Islet of Langerhans (tissue), 1 donor: ENCODE data around the gene IP6K1.
"Not testable (repeated sequence)": the region's sequence is repeated elsewhere in the genome, so short reads cannot be mapped to it uniquely, and the experiment has no call there.

Experiments
- FAIRE-seq: peaks from one replicate; lab custom pipeline; 2011; peaks lifted over from hg19 to GRCh38; lab: Jason Lieb, UNC

Gene IP6K1

GRCh38 chr3:49786357-49787181 is at the start of gene IP6K1:
Gene IP6K1 (minus strand): TSS chr3:49786542. CDS start chr3:49748040, 38,502 bp downstream.
- peak; percentile 76 for FAIRE-seq

DNA sequence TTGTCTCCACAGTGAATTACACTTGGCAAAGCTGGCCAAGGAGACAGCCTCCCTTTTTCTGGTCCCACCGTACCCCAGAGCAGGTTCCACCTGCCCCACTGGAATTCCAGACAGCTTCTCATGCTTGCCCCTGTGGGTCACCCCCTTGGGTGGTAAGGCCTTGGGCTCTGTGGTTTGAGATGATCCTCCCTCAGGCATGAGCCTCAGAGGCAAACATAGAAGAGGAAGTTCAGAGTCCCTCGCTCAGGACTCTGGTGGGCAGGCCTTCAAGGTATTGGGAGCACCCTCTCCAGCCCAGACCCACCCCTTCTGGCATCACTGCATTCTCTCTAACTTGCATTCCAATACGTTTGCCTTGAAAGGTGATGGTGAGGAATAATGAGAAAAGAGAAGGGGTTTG is 45.0 kb upstream of the IP6K1 start:
- FAIRE-seq, result no peak

GRCh38 chr3:49826016-49826415 is 39.7 kb upstream of the IP6K1 start:
- FAIRE-seq, result no peak

- not testable (repeated sequence) for FAIRE-seq
Measured at GRCh38 chr3:49823131-49823530, 36.8 kb upstream of the IP6K1 start.

DNA sequence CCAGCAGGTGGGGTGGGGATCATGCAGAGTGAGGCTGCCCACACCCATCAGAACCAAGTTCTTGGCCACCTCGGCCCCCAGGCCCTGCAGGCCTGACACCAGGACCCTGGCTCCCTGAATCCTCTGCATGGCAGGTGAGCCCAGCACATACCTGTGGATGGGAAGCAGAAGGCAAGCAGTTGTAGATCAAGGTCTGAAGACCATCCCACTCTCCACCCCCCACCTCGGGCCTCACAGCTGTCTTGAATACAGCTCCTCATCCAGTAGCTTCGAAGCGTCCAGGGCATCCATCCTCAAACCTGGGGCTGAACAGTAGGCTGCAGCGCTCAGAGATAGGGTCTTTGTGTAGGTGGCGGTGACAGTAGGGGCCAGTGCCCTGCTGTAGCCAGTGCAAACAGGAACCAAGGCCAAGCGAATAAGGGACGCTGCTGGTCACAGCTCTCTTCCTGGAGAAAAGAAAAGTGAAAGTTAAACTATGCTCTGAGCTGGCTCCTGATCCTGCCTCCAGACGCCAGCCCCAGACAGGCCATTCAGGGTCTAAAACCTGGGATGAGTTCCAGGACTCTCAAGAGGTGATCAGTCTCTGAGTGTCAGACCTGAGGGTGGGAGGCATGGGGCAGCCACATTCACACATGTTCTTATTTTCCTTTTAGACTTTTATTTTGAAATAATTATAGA is 27.3 kb upstream of the IP6K1 start, which contains the start of gene UBA7:
TSS of gene UBA7 (minus strand) at position 457 of the 678 bp plus-strand sequence. CDS start at position 291, 166 bp downstream.
- no peak for FAIRE-seq

- FAIRE-seq, result no peak
Measured at GRCh38 chr3:49812916-49813496, 26.7 kb upstream of the IP6K1 start.

DNA sequence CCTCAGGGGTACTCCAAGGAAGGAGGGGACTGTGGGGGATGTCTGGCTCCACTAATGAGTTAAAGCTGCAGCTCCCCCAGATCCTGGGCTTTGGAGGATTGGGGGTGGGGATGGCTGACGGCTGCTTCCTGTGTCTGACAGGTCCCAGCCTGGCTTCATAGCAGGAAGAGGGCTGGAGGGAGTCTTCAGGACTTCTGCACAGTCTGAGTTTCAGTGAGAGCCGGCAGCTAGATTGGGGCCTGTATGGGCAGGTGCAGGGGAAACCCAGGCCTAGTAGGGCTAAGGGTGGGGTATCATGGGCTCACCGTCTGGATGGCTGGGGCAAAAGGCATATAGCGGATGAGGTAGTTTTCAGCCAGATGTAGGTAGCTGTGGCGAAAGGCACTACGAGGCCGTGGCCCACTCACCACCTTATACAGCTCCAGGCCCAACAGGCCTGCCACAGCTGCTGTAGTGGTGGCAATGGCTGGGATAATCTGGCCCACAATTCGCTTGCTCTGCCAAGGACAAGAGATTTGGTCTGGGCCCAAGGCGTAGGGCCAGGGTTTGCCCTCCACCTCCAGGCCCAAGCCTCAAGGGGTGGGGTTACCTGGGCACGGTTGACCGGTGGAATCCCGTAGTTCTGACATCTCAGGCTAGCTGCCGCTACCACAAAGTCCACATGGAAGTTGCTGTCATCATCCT is 21.2 kb upstream of the IP6K1 start:
- FAIRE-seq, result no peak

DNA sequence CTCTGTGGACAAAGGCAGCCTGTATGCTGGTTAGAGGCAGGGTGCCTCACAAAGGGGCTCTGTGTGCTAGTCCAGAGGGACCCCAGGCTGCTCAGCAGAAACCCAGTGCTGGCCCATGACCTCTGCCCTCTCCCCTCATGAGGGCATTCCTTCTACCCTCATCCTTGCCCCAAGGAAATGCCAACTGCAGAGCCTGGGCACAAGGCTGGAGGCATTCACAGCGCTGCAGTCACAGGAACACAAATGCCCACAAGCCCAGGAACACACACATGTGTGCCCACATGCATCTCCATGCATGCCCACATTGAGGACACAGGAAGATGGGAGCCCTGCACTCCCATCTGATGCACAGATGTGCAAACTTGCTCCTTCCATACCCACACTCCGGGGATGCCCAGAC is 20.5 kb upstream of the IP6K1 start:
- no peak for FAIRE-seq

DNA sequence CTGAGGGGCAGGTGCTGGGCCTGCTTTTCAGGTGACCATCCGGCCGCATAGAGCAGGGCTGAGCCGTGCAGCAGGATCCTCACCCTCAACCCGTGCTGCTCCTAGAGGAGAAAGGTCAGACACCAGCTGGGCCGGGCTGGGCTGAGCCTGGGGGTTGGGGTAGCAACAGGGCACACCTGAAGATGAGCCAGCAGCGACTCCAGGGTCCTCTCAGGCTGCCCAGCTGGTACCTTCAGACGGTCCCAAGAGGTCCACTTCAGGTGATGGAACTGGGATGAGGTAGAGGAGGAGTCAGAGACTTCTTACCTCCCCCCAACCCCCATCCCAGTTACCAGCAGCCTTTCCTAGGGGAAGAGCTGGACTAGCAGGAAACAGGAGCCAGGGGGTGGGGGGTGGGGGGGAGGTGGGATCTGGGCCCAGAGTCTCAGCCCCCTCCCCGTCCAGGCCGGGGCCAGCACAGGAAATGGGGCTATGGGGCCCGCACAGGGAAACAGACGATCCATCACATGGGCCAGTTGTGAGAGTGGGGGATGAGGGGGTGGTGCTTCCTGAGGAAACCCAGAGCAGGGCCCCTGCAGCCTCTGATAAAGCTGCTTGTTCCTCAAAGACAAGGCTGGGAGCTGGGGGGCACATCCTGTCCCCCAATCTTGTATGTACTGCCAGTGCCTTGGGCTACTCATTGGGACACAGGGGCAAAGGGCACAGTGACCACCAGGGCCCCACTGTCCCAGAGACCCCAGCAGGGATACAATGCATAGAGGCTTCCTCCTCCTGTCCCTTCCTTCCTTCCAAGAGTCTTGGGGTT is 19.8 kb upstream of the IP6K1 start:
- FAIRE-seq, result no peak

- FAIRE-seq, result no peak
Measured at GRCh38 chr3:49805367-49805782, 19.0 kb upstream of the IP6K1 start.

DNA sequence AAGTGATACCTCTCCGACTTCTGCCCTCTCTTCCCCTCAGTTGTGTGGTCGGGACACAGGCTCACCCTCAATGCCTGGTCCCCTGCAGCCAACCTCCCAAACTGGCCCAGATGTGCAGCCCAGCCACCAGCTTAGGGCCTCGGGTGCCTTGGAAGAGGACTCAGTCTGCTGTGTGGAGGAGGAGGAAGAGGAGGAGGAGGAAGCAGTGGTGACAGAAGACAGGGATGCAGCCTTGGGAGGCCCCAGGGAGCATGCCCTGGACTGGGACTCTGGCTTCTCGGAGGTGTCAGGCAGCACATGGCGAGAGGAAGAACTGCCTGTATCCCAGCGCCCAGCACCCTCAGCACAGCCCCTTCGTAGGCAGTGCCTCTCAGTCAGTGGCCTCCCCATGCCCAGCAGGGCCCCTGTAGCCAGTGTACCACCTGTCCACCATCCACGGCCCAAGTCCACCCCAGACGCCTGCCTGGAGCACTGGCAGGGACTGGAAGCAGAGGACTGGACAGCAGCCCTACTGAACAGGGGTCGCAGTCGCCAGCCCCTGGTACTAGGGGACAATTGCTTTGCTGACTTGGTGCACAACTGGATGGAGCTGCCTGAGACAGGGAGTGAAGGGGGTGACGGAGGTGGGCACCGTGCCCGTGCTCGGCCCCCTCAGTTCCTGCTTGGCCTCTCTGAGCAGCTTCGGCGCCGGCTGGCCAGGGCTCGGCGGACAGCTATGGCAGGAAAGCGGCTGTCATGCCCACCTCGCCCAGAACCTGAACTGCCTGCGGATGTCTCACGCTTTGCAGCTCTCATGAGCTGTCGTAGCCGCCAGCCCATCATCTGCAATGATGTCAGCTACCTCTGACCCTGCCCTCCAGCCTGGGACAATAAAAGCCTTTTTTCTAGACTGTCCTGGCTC is 18.0 kb upstream of the IP6K1 start:
- no peak for FAIRE-seq

DNA sequence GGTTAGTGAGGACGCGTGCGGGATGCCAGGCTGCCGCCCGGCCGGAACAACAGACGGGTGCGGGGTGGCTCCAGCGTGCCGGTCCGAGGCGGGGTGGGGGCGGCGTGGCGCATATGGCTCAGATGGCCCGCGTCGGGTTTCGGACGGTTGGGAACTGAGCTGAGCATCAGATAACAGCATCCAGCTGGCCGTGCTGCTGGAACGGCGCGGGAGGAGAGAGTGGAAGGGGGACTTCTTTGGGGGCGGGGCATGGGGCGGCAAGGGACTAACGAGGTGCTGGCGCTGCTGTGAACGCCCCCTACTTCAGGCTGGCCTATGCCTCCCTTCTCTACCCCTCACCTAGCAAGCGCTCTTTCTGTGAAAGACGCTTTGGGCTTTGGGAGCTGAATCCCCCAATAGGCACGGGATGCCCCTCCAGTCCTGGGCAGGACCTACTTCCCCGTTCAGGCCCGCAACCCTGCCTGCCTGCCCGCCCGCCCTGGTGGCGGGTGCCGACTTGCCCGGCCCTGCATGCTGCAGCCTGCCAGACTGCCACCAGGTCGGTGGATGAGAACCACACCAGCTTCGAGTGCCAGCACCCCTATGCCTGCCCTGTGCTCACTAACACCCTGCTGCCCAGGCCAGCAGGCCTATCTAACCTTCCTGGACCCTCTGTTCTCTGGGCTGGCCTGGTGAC is 17.3 kb upstream of the IP6K1 start:
- FAIRE-seq, result no peak

DNA sequence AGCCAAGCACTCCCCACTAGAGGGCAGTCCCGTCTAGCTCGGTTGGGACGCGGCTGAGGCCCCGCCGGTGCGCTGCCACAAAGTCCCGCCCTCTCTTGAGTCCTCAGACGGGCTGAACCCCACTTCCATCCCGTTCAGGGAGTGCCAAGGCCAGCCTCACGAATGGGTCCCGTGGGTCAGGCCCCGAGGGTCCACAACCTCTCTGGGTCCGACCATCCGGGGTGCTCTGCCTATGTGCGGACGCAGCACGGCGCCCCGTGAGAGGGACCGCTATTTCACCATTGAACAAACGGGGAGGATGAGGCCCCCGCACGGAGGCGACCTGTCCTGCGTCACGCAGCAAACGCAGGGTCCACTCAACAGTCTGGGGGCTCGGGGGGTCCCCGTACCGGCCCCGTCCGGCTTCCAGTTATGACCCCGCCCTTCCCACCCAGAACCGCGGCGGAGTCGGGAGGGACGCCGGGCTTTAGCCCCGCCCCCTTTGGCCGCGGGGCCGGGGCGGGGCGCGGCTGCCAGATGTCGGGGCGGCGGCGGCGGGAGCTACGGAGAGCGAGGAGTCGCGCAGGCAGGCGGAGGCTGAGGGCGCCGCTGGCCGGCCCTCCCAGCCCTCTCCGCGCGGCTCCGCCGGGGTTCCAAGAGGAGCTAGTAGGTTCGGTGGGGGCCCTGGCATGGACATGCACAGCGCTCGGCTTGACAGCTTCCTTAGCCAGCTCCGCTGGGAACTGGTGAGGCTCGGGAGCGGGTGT is 16.6 kb upstream of the IP6K1 start, which contains the start of gene INKA1:
TSS of gene INKA1 (plus strand) at position 543 of the 746 bp plus-strand sequence. CDS start at position 675, 132 bp downstream.
- no peak for FAIRE-seq

GRCh38 chr3:49801160-49801559 is 14.8 kb upstream of the IP6K1 start:
- no peak for FAIRE-seq

DNA sequence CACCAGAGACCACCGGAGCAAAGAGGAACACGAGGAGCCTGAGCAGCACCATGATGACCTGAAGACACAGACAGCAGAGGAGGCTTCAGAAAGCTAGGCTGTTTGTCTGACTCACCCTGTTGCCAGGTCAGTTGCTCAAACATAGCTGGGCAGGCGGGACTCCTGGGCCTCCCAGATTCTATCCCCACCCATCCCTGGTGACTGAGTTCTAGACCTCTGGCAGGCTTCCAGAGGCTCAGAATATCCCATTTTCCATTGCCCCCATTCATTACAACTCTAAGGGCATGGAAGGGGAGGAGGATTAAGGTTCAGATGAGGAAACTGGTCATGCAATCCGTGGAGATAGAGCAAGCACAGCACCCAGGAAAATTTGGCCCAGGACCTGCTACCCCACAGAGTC is 13.4 kb upstream of the IP6K1 start, which contains the start of gene CDHR4:
TSS of gene CDHR4 (minus strand) at position 113 of the 400 bp plus-strand sequence. CDS start at position 52, 61 bp downstream.
- no peak for FAIRE-seq

- FAIRE-seq, result no peak
Measured at GRCh38 chr3:49799105-49799504, 12.8 kb upstream of the IP6K1 start.

GRCh38 chr3:49794926-49795905 is 8.9 kb upstream of the IP6K1 start:
- FAIRE-seq, result no peak

- no peak for FAIRE-seq
Measured at GRCh38 chr3:49794431-49794830, 8.1 kb upstream of the IP6K1 start.
